HFF-Myc (cell line): ENCODE results near the gene RNF128.

ENCODE experiments used
- DNase-seq: peaks from one replicate; pipeline ENCODE4 v3.0.0-alpha.2; 2011; ENCODE audit warnings: low read depth; ENCODE audit errors: extremely low read depth
- H3K4me3 ChIP-seq: replicated peaks from 2 replicates; pipeline ENCODE4 v1.5.1; 2011; ENCODE audit warnings: low read depth, mild to moderate bottlenecking, control low read depth, low read length
- CTCF ChIP-seq: IDR thresholded peaks from 2 replicates; pipeline ENCODE4 v1.5.1; 2012; ENCODE audit warnings: mild to moderate bottlenecking, low read depth, low read length, control low read depth; ENCODE audit errors: missing control alignments

RNF128 gene

GRCh38 chrX:106726485-106727437, at the start of gene RNF128:
Gene RNF128, plus strand, starts transcription at chrX:106726701. Its CDS starts 213 bp downstream, at chrX:106726914.
- peak within 1 kb of the TSS; percentile 39 for H3K4me3 ChIP-seq
- no peak for TF ChIP-seq CTCF
- no peak for DNase-seq

- TF ChIP-seq CTCF = no peak
- no peak for DNase-seq
- H3K4me3 ChIP-seq = no peak overlapping the region
These were observed 45.8 kb upstream of the RNF128 start for GRCh38 chrX:106680716-106681115.

GRCh38 chrX:106684207-106684606, 42.3 kb upstream of the RNF128 start:
- DNase-seq = no peak
- H3K4me3 ChIP-seq = no peak overlapping the region
- TF ChIP-seq CTCF = no peak

GRCh38 chrX:106692425-106693065, 34.0 kb upstream of the RNF128 start:
- H3K4me3 ChIP-seq = no peak overlapping the region
- DNase-seq = no peak
- TF ChIP-seq CTCF = no peak

- no peak for TF ChIP-seq CTCF
- DNase-seq = no peak
- no peak overlapping the region for H3K4me3 ChIP-seq
These were observed 30.0 kb upstream of the RNF128 start for GRCh38 chrX:106696502-106696901.

- no peak overlapping the region for H3K4me3 ChIP-seq
- peak; percentile 2 for DNase-seq
- no peak for TF ChIP-seq CTCF
These were observed 27.8 kb upstream of the RNF128 start for GRCh38 chrX:106698693-106699092.
